Trophoblast cell (in vitro differentiated cells and primary cell): ENCODE measurements around the gene SMIM11.
"Not testable (repeated sequence)": the region's sequence is repeated elsewhere in the genome, so short reads cannot be mapped to it uniquely, and the experiment has no call there.

Experiments used
- DNase-seq, 2 donors: peaks; one replicate each; pipeline ENCODE4 v3.0.0-alpha.2; 2016
- H2AFZ ChIP-seq: 2 replicates; pipeline ENCODE4 v1.6.1; 2013; ENCODE audit warnings: low read length, moderate library complexity, mild to moderate bottlenecking; ENCODE audit not compliant: insufficient read depth, poor library complexity
- H2AK5ac ChIP-seq: 2 replicates; pipeline ENCODE4 v1.6.1; 2013; ENCODE audit warnings: mild to moderate bottlenecking, low read length
- H2BK120ac ChIP-seq: 2 replicates; pipeline ENCODE4 v1.6.1; 2013; ENCODE audit warnings: low read length, mild to moderate bottlenecking, moderate library complexity; ENCODE audit not compliant: insufficient read depth, poor library complexity
- H2BK12ac ChIP-seq: 2 replicates; pipeline ENCODE4 v1.6.1; 2013; ENCODE audit warnings: mild to moderate bottlenecking, low read length, moderate library complexity
- H2BK5ac ChIP-seq: 2 replicates; pipeline ENCODE4 v1.6.1; 2013; ENCODE audit warnings: low read length, low read depth, moderate library complexity, mild to moderate bottlenecking; ENCODE audit not compliant: poor library complexity
- H3K14ac ChIP-seq: 2 replicates; pipeline ENCODE4 v1.6.1; 2013; ENCODE audit warnings: mild to moderate bottlenecking, low read length
- H3K18ac ChIP-seq: 2 replicates; pipeline ENCODE4 v1.6.1; 2013; ENCODE audit warnings: mild to moderate bottlenecking, low read length
- H3K23ac ChIP-seq: 2 replicates; pipeline ENCODE4 v1.6.1; 2013; ENCODE audit warnings: low read length
- H3K27ac ChIP-seq: 2 replicates; pipeline ENCODE4 v1.5.1; 2013; ENCODE audit warnings: low read depth, mild to moderate bottlenecking, inconsistent platforms, low read length, moderate library complexity
- H3K27me3 ChIP-seq: 2 replicates; pipeline ENCODE4 v1.6.1; 2013; ENCODE audit warnings: inconsistent platforms, mild to moderate bottlenecking, low read length, moderate library complexity; ENCODE audit not compliant: insufficient read depth
- H3K36me3 ChIP-seq, 2 experiments: 1 replicate in 1 of 2; 2 replicates in 1 of 2; pipeline ENCODE4 v1.6.1; 2013; ENCODE audit warnings: low read length in 2 of 2, mild to moderate bottlenecking in 2 of 2, moderate library complexity in 1 of 2; ENCODE audit not compliant: insufficient read depth in 2 of 2, control insufficient read depth in 1 of 2
- H3K4ac ChIP-seq: 2 replicates; pipeline ENCODE4 v1.6.1; 2013; ENCODE audit warnings: low read depth, mild to moderate bottlenecking, low read length, moderate library complexity
- H3K4me1 ChIP-seq, 2 experiments: 1 replicate in 1 of 2; 2 replicates in 1 of 2; pipeline ENCODE4 v1.6.1; 2013; ENCODE audit warnings: low read length in 2 of 2, mild to moderate bottlenecking in 2 of 2, moderate library complexity in 1 of 2; ENCODE audit not compliant: insufficient read depth in 2 of 2, control insufficient read depth in 1 of 2
- H3K4me2 ChIP-seq: 2 replicates; pipeline ENCODE4 v1.6.1; 2013; ENCODE audit warnings: inconsistent platforms, mild to moderate bottlenecking, low read length, moderate library complexity
- H3K4me3 ChIP-seq: 2 replicates; pipeline ENCODE4 v1.5.1; 2013; ENCODE audit warnings: mild to moderate bottlenecking, low read depth, low read length, inconsistent platforms
- H3K79me1 ChIP-seq: one replicate; pipeline ENCODE4 v1.6.1; 2013; ENCODE audit warnings: low read length
- H3K79me2 ChIP-seq: 2 replicates; pipeline ENCODE4 v1.6.1; 2013; ENCODE audit warnings: low read length, mild to moderate bottlenecking; ENCODE audit not compliant: control insufficient read depth, insufficient read depth, poor library complexity
- H3K9ac ChIP-seq: 2 replicates; pipeline ENCODE4 v1.6.1; 2013; ENCODE audit warnings: mild to moderate bottlenecking, low read length
- H3K9me3 ChIP-seq: 2 replicates; pipeline ENCODE4 v1.6.1; 2013; ENCODE audit warnings: low read depth, mild to moderate bottlenecking, control low read depth, inconsistent platforms, low read length; ENCODE audit not compliant: insufficient read depth
- H4K12ac ChIP-seq: 2 replicates; pipeline ENCODE4 v1.6.1; 2013; ENCODE audit warnings: low read depth, mild to moderate bottlenecking, low read length, moderate library complexity
- H4K8ac ChIP-seq: 2 replicates; pipeline ENCODE4 v1.6.1; 2013; ENCODE audit warnings: low read depth, mild to moderate bottlenecking, low read length, moderate library complexity
- H4K91ac ChIP-seq: one replicate; pipeline ENCODE4 v1.6.1; 2013; ENCODE audit warnings: low read depth, mild to moderate bottlenecking, low read length, moderate library complexity
- WGBS: extraction: QIAGEN DNeasy Blood & Tissue Kit; methylation state at CpG from one replicate; pipeline ENCODE4 v1.1.7; 2013; ENCODE audit warnings: missing lambda C conversion rate; ENCODE audit not compliant: insufficient read length, insufficient coverage; ENCODE audit errors: extremely low coverage; 5-methylcytosine and 5-hydroxymethylcytosine counted together

Gene SMIM11

GRCh38 chr21:34405686-34406085 lies 30.4 kb downstream of the SMIM11 start:
- H3K27me3 ChIP-seq, H3K4me3 ChIP-seq, H2AFZ ChIP-seq, H2BK120ac ChIP-seq, H4K12ac ChIP-seq, H3K4ac ChIP-seq, H2BK5ac ChIP-seq, H3K4me2 ChIP-seq, H3K4me1 ChIP-seq, H3K27ac ChIP-seq, H3K23ac ChIP-seq, DNase-seq, H2AK5ac ChIP-seq, H3K36me3 ChIP-seq, H3K79me1 ChIP-seq, H3K14ac ChIP-seq, H4K8ac ChIP-seq, H4K91ac ChIP-seq, H3K79me2 ChIP-seq, H3K18ac ChIP-seq, H3K9ac ChIP-seq, H3K9me3 ChIP-seq, H2BK12ac ChIP-seq: not testable (repeated sequence)
- no CpG with 5 or more reads among the region's 2 CpGs for WGBS

- H3K18ac ChIP-seq, H2BK120ac ChIP-seq, H4K12ac ChIP-seq, H4K8ac ChIP-seq, H3K4me1 ChIP-seq, H3K79me1 ChIP-seq, H3K79me2 ChIP-seq, H2BK12ac ChIP-seq, H2BK5ac ChIP-seq, H2AFZ ChIP-seq, H3K4ac ChIP-seq, DNase-seq, H3K36me3 ChIP-seq, H3K23ac ChIP-seq, H3K14ac ChIP-seq, H3K4me3 ChIP-seq, H4K91ac ChIP-seq, H2AK5ac ChIP-seq, H3K9ac ChIP-seq, H3K4me2 ChIP-seq, H3K27ac ChIP-seq, H3K27me3 ChIP-seq, H3K9me3 ChIP-seq: not testable (repeated sequence)
- WGBS: no CpG with 5 or more reads among the region's 6 CpGs
Measured at GRCh38 chr21:34406102-34406501, 30.8 kb downstream of the SMIM11 start.

- no CpG with 5 or more reads among the region's 2 CpGs for WGBS
- not testable (repeated sequence) for H3K4me3 ChIP-seq, H4K8ac ChIP-seq, H2BK5ac ChIP-seq, H3K9ac ChIP-seq, H3K14ac ChIP-seq, H3K9me3 ChIP-seq, H3K18ac ChIP-seq, H3K79me1 ChIP-seq, DNase-seq, H3K36me3 ChIP-seq, H4K12ac ChIP-seq, H2AK5ac ChIP-seq, H3K4me2 ChIP-seq, H3K27ac ChIP-seq, H2AFZ ChIP-seq, H4K91ac ChIP-seq, H2BK12ac ChIP-seq, H3K79me2 ChIP-seq, H3K4ac ChIP-seq, H3K4me1 ChIP-seq, H3K23ac ChIP-seq, H2BK120ac ChIP-seq, H3K27me3 ChIP-seq
Measured at GRCh38 chr21:34406676-34407075, 31.4 kb downstream of the SMIM11 start.

GRCh38 chr21:34407294-34407693 lies 32.0 kb downstream of the SMIM11 start:
- H3K27ac ChIP-seq, H3K14ac ChIP-seq, H4K12ac ChIP-seq, H3K4me1 ChIP-seq, H2BK12ac ChIP-seq, H2AFZ ChIP-seq, H4K8ac ChIP-seq, H3K4me3 ChIP-seq, H3K4ac ChIP-seq, H3K9me3 ChIP-seq, DNase-seq, H3K79me1 ChIP-seq, H3K79me2 ChIP-seq, H3K36me3 ChIP-seq, H3K27me3 ChIP-seq, H3K9ac ChIP-seq, H3K23ac ChIP-seq, H2BK5ac ChIP-seq, H2BK120ac ChIP-seq, H2AK5ac ChIP-seq, H4K91ac ChIP-seq, H3K18ac ChIP-seq, H3K4me2 ChIP-seq: not testable (repeated sequence)
- no CpG with 5 or more reads among the region's 9 CpGs for WGBS
